Activated CD4-positive, alpha-beta T cell treated with anti-CD3 and anti-CD28 coated beads, Interleukin-2, amount 50 U/mL, for 24 hours (primary cell): ENCODE results near the gene RIMOC1.
"Not testable (repeated sequence)": the region's sequence is repeated elsewhere in the genome, so short reads cannot be mapped to it uniquely, and the experiment has no call there.

Experiments used
- DNase-seq, 2 donors: peaks; one replicate each; pipeline ENCODE4 v3.0.0-alpha.2; 2020; ENCODE audit warnings: low read depth in 1 of 2, low spot score in 1 of 2

Gene RIMOC1

GRCh38 chr5:41885286-41885685 lies 18.9 kb upstream of the RIMOC1 start:
- no peak for DNase-seq

GRCh38 chr5:41891066-41891707 lies 13.0 kb upstream of the RIMOC1 start:
- no peak for DNase-seq

GRCh38 chr5:41892031-41892430 lies 12.1 kb upstream of the RIMOC1 start:
- DNase-seq, result no peak

GRCh38 chr5:41893074-41893851 lies 10.9 kb upstream of the RIMOC1 start:
- DNase-seq, result no peak

- no peak for DNase-seq
These were observed 7.9 kb upstream of the RIMOC1 start for GRCh38 chr5:41896230-41896629.

GRCh38 chr5:41903382-41903891 lies 707 bp upstream of the RIMOC1 start:
- DNase-seq, result no peak

- DNase-seq, result no peak
These were observed 2.0 kb downstream of the RIMOC1 start for GRCh38 chr5:41906151-41906550.

GRCh38 chr5:41908374-41909079 lies 4.4 kb downstream of the RIMOC1 start:
- DNase-seq, result no peak

- no peak for DNase-seq
These were observed 14.0 kb downstream of the RIMOC1 start for GRCh38 chr5:41918105-41918504.

GRCh38 chr5:41921166-41921565 lies 17.0 kb downstream of the RIMOC1 start:
- no peak for DNase-seq

- no peak for DNase-seq
These were observed 17.7 kb downstream of the RIMOC1 start for GRCh38 chr5:41921874-41922273.

GRCh38 chr5:41924526-41924871 lies 20.4 kb downstream of the RIMOC1 start:
- no peak for DNase-seq

- peak; percentile 74 to 78 for DNase-seq
These were observed 20.9 kb downstream of the RIMOC1 start, which contains the start of gene FBXO4 for GRCh38 chr5:41924872-41925554. Gene FBXO4, plus strand, starts transcription at chr5:41925281. Its CDS starts 29 bp downstream, at chr5:41925310.

- DNase-seq, result no peak
These were observed 21.4 kb downstream of the RIMOC1 start for GRCh38 chr5:41925555-41925951.

- DNase-seq, result no peak
These were observed 23.5 kb downstream of the RIMOC1 start for GRCh38 chr5:41927604-41928003.

- DNase-seq, result no peak
These were observed 24.9 kb downstream of the RIMOC1 start for GRCh38 chr5:41929035-41929434.

- no peak for DNase-seq
These were observed 28.6 kb downstream of the RIMOC1 start for GRCh38 chr5:41932770-41933169.

GRCh38 chr5:41935544-41935943 lies 31.4 kb downstream of the RIMOC1 start:
- DNase-seq, result no peak

GRCh38 chr5:41940641-41941040 lies 36.5 kb downstream of the RIMOC1 start:
- DNase-seq, result no peak

GRCh38 chr5:41945332-41945955 lies 41.3 kb downstream of the RIMOC1 start:
- DNase-seq, result not testable (repeated sequence)

GRCh38 chr5:41951224-41951623 lies 47.1 kb downstream of the RIMOC1 start:
- DNase-seq, result no peak
